HUDEP-2 (cell line): ENCODE measurements around the gene PSAP.
"Not testable (repeated sequence)": the region's sequence is repeated elsewhere in the genome, so short reads cannot be mapped to it uniquely, and the experiment has no call there.

Source experiments
- DNase-seq, 76 experiments: peaks; one replicate each; lab custom pipeline; 2025; ENCODE audit not compliant: unreplicated experiment in 76 of 76; lab: John Stamatoyannopoulos, UW

The PSAP gene

GRCh38 chr10:71850743-71851464 lies at the start of gene PSAP:
Gene PSAP, minus strand, starts transcription at chr10:71851251. Its CDS starts 30 bp downstream, at chr10:71851221.
- DNase-seq = peak in 75 of 76 experiments; percentile 50 to 99 (median 96)

- DNase-seq = no peak
These were observed 49.6 kb upstream of the PSAP start for GRCh38 chr10:71900441-71901180.

- no peak for DNase-seq
These were observed 48.8 kb upstream of the PSAP start for GRCh38 chr10:71899665-71900412.

- not testable (repeated sequence) for DNase-seq
These were observed 47.3 kb upstream of the PSAP start for GRCh38 chr10:71898346-71898745.

GRCh38 chr10:71893920-71894319 lies 42.9 kb upstream of the PSAP start:
- peak in 3 of 76 experiments; percentile 1 to 21 (median 10) for DNase-seq

DNA sequence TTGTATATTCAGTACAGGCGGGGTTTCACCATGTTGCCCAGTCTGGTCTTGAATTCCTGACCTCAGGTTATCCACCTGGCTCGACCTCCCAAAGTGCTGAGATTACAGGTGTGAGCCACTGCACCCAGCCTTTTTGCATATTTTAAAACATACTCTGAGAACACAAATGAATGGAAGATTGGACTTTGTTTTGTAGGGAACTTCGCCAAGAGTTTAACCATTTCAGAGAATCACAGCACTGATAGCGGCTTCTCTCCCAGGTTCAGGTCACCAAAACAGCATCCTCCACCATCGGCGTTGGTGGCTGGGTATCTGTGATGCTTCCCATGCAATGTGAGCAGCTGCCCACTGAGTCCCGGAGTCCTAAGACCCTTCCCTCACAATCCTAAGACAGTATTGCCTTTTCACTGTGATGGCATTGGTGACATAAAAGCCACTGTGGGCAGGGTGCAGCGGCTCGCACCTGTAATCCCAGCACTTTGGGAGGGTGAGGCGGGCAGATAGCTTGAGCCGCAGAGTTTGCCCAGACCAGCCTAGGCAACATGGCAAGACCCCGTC lies 42.3 kb upstream of the PSAP start:
- no peak for DNase-seq

DNA sequence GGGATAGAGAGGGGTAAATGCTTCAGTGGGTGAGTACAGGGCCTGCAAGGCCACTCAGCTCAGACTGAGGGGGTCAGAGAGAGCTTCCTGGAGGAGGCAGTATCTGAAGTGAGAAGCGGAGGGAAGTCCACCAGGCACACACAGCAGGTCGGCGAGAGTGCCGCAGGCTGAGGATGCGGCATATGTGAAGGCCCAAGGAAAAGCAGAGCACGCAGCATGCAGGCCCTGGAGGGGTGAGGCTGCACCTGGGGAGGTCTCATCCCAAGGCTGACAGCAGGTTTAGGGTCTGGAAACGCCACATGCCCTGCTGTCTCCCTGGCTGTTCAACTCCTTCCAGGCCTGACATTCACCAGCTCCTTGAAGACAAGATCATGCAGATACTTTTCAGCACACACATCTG lies 40.4 kb upstream of the PSAP start:
- no peak for DNase-seq

DNA sequence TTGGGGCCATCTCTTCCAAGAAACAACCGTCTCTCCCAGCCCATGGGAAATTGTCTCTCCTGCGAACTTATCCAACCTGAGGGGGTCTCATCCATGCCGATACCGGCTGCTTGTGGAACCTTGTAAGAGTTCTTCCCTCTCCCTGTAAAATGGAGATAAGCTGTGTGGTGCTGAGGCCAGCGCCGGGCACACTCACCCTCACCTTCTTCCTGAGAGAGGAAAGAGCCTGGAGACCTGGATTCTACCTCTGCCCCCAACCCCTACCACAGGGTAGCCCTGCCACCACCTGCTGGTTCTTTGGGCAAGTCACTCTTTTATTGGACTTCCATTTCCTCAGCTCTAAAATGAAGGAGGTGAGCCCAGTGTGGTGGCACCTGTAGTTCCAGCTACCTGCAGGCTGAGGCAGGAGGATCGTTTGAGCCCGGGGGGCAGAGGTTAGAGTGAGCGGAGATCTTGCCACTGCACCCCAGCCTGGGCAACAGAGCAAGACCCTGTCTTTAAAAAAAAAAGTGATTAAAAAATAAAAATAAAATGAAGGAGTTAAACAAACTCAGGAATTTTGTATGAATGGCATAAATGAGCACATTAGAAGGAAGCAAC lies 38.4 kb upstream of the PSAP start:
- DNase-seq = peak in 1 of 76 experiments; percentile 30

- DNase-seq = peak in 26 of 76 experiments; percentile 7 to 55 (median 28)
These were observed 37.8 kb upstream of the PSAP start for GRCh38 chr10:71888623-71889387.

- no peak for DNase-seq
These were observed 37.2 kb upstream of the PSAP start for GRCh38 chr10:71888248-71888622.

DNA sequence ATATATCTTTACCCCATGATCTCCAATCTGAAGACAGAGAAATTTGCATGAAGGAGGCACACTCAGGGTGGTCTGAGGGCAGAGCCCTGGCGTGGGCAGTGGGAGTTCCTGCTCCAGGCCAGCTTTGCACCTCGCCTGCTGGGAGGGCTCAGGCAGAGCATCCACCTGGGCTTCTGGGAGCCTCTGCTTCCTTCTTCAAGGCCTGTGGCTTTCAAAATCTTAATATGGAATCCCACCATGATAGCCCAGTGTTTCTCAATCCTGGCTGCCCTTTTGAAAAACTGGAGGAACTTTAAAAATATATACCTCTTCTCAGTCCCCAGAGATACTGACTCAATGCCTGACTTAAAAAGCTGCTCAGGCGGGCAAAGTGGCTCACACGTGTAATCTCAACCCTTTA lies 36.7 kb upstream of the PSAP start:
- no peak for DNase-seq

DNA sequence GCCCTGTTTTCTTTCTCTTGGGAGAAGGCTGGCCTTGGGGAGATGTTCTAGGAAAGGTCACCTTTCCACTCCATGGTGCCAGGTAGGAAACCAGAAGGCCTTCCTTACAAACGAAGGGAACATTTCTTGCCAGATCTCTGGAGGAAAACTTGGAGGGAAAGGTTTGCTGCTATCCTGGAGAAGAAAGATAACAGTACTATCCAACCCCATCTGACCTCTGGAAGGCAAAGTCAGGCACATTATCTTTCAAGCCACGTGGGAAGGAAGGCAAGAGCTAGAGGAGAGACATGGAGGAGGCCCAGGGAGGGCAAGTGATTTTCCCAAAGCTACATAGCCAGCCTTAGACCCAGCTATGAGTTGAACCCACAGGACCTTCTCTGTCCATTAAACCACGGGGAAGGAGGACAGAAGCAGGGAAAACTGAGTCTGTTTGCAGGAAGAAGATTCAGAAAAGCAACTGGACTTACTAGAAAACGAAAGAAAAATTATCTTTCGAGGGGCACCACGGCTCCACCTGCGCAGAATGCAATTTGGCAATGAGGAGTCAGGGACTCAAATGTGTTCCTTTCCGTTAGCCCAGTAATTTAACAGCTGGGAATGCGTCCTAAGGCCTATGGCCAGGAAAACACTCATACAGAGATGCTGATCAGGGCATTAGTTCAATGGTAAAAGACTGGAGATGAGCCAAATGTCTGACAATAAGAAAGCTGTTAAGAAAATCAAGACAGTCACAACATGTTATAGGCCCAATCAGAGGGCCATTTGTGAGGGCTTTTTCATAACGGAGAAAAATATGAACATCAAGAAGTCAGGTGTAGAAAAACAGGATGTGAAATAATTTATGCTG lies 32.0 kb upstream of the PSAP start:
- peak in 4 of 76 experiments; percentile 4 to 16 (median 10) for DNase-seq

DNA sequence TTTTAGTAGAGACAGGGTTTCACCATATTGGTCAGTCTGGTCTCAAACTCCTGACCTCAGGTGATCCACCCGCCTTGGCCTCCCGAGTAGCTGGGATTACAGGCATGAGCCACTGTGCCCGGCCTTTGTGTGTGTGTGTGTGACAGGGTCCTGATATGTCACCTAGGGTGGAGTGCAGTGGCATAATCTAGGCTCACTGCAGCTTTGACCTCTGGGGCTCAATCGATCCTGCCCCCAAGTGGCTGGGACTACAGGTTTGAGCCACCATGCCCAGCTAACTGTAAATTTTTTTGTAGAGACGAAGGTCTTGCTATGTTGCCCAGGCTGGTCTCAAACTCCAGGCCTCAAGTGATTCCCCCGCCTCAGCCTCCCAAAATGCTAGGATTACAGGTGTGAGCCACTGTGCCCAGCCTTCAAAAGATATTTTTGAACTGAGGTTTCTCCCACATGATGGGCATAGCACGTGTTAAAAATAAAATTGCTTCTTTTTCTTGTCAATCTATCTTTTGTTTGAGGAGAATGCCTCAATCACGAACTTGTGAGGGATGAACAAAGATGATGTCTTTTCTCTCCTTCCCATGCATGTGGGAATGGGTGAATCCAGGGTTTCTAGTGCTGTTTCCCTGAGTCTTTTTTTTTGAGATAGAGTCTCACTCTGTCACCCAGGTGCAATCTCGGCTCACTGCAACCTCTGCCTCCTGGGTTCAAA lies 30.8 kb upstream of the PSAP start:
- peak in 29 of 76 experiments; percentile 8 to 57 (median 20) for DNase-seq

DNA sequence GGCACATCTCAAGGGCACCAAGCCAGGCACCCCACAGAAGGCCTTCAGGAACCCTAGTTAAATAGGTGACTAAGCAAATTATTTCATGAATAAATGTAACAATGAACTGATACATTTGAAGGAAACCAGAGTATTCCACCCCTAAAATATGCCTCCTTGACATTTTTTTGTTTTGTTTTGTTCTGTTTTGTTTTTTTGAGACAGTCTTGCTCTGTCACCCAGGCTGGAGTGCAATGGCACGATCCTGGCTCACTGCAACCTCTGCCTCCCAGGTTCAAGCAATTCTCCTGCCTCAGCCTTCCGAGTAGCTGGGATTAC lies 30.2 kb upstream of the PSAP start:
- not testable (repeated sequence) for DNase-seq

DNA sequence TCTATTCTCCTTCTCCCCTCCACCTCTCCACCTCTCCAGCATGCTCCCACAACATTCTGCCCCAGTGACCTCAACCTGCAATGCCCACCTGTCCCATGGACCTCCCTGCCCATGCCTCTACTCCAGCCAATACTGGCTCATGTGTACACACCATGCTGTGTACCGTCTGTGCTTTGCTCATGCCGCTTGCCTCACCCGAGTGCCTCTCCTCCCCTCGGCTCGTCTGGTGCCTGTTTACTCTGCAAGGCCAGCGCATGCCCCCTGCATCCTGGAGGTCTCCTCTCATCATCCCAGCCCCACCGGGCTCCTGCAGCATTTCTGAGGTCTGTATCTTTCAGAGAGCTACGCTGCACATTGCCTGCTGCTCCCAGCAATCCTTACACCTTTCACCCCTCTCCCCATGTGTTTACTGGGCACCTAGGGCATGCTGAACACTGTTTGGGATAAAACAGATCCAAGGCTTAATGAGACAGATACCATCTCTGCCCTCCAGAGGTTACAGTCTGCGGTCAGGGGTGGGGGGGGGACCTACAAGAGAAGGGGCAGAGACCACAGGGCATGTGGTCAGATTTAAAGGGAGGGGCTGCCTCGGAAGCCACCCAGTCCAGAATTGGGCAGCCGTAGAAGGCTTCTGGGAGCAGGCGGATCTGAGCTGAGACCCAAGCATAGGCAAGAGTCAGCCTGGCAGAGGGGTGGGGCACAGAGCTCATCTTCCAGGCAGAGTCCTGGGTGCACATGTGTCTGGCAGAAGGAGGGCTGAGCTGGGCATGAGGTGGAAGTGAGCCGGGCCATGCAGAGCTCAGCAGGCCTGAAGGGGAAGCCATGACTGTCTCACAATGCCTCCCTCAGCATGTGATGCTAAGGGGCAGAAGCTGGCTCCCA lies 29.6 kb upstream of the PSAP start:
- DNase-seq = peak in 7 of 76 experiments; percentile 12 to 34 (median 20)

DNA sequence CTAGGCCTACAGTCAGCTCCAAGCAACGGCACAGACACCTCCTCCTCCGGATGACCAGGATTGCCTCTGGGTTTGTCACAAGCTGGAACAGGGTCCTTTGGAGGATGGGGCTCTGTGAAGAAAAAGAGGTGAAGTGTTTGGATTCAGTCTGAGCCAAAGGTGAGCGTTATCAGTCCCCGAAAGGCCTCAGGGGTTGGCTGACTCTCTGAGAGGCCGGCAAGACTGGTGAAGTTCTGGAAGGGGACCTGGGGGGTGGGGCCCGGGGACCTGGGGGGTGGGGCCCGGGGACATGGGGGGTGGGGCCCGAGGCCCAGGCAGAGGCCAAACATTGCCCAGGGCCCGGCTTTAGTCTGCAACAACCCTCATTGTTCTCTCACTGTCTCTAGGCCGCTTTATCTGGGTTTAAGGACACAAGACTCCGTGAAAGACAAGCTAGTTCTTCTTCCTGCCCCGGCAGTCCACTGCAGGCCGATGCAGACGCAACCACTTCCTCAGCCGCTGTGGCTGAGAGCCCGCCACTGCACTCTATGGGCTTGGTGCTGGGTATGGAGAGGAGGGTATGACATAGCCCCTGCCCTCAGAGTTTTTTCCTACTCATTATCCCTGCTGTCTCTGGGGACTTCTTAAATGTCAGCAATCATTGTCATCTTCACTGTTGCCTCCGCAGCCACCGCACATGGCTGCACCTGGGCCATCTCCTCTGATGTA lies 27.4 kb upstream of the PSAP start:
- DNase-seq = peak in 28 of 76 experiments; percentile 7 to 67 (median 31)

GRCh38 chr10:71877821-71878220 lies 26.8 kb upstream of the PSAP start:
- DNase-seq = no peak
